Skeletal muscle cell (primary cell): Measurements from ENCODE around the gene ARHGAP32.
"Not testable (repeated sequence)": the region's sequence is repeated elsewhere in the genome, so short reads cannot be mapped to it uniquely, and the experiment has no call there.

Experiments used
- DNase-seq: peaks from one replicate; pipeline ENCODE4 v3.0.0-alpha.2; 2010; ENCODE audit warnings: low read depth
- H3K4me3 ChIP-seq: 2 replicates; pipeline ENCODE4 v1.5.1; 2011; ENCODE audit warnings: low read depth, mild to moderate bottlenecking, control low read depth, low read length, moderate library complexity

ARHGAP32 gene

DNA sequence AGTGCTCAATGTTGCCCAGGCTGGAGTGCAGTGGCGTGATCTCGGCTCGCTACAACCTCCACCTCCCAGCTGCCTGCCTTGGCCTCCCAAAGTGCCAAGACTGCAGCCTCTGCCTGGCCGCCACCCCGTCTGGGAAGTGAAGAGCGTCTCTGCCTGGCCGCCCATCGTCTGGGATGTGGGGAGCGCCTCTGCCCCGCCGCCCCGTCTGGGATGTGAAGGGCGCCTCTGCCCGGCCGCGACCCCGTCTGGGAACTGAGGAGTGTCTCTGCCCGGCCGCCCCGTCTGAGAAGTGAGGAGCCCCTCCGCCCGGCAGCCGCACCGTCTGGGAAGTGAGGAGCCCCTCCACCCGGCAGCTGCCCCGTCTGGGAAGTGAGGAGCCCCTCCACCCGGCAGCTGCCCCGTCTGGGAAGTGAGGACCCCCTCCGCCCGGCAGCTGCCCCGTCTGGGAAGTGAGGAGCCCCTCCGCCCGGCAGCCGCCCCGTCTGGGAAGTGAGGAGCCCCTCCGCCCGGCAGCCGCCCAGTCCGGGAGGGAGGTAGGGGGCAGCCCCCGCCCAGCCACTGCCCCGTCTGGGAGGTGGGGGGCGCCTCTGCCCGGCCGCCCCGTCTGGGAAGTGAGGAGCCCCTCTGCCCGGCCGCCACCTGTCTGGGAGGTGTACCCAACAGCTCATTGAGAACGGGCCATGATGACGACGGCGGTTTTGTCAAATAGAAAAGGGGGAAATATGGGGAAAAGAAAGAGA lies 63.1 kb downstream of the ARHGAP32 start:
- H3K4me3 ChIP-seq, DNase-seq: not testable (repeated sequence)

DNA sequence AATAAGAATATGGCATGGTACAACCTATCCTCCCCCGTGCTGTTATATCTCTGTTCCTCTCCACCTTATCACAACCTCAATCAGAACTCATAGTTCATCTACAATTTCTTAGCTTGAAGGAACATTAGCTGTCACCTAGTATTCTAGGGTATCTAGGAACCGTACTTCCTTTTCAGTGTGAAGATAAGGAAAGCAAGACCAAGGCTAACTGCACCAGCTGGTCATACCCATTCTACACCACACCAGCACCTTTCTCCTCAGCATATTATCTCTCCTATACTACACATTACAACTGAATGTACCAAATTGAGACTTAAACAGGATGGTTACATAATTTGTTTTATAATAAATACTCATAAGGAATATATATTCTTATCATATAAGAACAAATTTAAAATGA lies 73.1 kb downstream of the ARHGAP32 start:
- no peak for DNase-seq

DNA sequence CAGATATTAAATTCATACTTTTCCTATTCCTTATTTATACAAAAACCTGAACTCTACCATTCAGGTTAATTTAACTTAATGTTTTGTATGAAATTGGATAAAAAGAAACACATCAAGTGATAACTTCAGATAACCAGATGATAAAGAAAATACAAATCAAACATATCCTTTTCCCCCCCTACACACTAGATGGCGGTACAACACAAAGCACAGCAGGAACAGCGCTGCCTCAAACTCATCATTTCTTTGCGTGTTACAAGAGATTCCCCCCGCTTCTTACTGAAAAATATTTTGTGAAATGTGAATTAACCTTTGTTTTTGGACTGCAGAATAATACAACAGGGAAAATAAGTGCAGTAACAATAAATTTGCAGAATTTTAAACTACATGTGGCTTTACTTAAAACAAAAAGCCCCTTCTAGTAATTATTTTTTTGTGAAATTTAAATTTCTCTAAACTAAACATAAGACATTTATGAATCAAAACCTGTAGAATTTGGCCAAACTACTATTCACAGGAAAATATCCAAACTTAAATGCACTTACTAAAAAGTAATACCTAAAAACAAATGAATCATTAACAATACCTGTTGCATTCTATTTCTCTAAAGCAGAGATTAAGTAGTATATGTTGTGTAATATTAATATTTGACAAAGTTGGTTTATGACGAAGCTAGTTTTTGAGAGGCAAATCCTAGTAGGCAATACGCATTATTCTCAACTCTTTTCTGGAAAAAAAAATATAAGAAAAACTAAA lies 74.4 kb downstream of the ARHGAP32 start:
- peak; percentile 38 for DNase-seq
- H3K4me3 ChIP-seq = no peak overlapping the region

More for the DNA sequence above, 73.1 kb downstream of the ARHGAP32 start:
- no peak overlapping the region for H3K4me3 ChIP-seq

DNA sequence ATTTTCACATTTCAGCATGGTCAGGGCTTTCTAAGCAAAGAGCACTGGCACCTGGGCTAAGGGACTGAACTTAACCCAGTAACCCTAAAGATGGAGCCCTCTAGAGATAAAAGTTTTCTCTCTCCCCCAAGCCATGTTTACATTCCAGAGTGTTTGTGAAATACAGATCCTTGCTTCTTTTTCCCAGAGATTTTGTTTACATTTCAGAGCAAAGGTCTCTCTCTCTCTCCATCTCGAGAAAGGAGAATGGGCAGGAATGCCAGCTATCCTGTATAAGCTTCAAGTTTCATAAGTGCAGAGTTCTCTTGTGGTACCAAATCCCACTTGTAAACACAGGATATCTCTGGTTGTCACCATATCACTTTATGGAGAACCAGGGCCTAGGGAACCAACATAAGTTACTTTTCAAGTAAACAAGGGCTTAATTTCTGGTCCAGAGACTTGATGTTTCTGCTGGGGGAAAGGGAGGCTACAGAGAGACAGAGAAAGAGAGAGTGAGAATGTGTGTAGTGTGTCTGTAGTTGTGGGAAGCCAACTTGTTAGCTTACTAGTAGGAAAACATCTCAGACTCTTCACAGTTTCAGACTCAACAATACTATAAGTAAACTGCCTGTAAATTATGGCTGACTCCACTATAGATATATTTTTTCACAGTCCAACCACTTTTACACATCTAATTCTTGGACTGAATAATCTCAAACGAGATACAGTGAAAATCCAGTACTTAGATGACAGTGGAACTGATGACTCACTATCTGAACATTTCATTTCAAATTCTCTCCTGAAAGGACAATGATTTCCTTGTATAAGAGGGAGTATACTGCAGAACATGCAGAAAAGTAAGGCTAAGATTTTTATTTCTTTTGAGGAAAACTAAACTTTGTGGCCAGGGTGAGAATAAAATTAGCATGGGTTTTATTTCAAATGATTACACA lies 76.2 kb downstream of the ARHGAP32 start:
- H3K4me3 ChIP-seq = no peak overlapping the region
- DNase-seq = peak; percentile 15

DNA sequence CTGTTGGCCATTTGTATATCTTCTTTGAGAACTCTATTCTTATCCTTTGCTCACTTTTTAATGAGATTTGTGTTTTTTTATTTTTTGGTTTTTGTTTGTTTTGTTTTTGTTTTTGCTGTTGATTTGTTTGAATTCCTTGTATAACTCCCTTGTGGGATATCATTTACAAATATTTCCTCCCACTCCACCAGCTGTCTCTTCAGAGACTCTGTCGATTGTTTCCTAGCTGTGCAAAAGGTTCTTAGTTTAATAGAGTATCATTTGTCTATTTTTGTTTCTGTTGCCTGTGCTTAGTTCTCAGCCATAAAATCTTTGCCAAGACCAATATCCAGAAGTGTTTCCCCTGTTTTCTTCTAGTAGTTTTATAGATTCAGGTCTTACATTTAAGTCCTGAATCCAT lies 82.4 kb downstream of the ARHGAP32 start:
- no peak for DNase-seq
- no peak overlapping the region for H3K4me3 ChIP-seq

DNA sequence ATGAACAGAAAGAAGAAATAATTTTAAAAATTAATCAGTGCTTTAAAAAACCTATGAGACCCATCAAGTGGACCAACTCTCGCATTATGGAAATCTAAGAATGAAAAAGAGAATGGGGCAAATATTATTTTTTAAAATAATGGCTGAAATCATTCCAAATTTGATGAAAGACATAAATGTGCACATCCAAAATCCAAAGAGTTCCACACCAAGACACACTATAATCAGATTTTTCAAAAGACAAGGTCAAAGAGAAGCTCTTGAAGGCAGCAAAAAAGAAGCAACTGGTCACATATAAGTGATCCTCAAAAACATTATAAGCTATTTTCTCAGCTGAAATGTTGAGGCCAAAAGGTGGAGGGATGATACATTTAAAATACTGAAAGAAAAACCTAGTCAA lies 85.3 kb downstream of the ARHGAP32 start:
- H3K4me3 ChIP-seq = no peak overlapping the region
- DNase-seq = no peak

DNA sequence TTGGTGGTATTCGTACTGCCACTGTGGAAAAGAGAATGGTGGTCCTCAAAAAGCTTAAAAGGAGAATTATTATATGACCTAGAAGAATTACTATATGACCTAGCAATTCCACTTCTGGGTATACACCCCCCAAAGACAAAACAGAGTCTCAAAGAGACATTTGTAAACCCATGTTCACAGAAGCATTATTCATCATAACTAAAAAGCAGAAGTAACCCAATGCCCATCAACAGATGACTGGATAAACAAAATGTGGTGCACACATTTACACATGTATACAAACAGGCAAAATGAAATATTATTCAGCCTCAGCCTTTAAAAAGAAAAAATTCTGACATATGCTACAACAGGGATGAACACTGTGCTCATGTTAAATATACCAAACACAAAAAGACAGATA lies 89.4 kb downstream of the ARHGAP32 start:
- no peak for DNase-seq
- H3K4me3 ChIP-seq = no peak overlapping the region

DNA sequence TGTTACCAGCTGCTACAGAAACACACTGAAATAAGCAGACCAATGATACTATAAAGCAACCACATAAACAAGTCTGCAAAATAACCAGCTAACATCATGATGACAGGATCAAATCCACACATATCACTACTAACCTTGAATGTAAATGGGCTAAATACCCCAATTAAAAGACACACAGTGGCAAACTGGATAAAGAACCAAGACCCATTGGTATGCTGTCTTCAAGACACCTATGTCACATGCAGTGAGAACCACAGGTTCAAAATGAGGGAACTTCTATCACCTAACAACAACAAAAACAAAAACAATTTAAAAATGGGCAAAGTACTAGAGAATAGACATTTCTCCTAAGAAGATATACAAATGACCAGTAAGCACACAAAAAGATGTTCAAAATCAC lies 89.9 kb downstream of the ARHGAP32 start:
- H3K4me3 ChIP-seq = no peak overlapping the region
- no peak for DNase-seq

DNA sequence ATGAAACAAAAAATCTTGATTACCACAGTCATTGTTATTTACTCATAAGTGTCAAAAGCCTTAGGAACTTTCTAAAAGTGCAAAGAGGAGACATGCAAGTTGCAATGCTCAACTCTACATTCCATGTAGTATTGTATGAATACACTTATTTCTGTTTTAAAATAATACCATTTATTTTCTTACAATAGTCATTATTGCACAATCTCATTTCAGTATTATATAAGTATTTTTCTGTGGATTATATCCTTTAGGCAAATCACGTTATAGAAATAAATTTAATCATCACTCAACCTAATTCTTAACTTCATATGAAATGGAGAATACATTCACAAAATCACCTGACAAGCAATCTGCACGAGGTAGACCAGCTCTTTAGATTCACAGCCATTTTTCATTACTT lies 98.8 kb downstream of the ARHGAP32 start:
- H3K4me3 ChIP-seq = no peak overlapping the region
- no peak for DNase-seq

DNA sequence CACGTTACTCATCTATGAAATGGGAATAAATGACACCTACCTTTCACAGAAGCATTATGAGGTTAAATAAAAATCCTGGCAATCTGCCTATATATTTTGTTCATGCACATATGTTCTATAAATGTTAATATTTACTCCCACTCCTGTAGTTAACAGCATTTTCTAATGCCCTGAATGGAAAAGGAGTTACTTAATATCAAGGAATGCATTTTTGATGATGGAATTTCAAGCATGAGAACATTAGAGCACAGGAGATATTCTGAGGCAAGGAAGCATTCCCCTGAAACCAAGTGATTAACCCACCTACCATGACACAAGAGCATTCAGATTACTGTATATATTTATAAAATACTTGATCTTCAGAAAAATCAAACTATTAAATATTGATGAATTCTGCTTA lies 102.1 kb downstream of the ARHGAP32 start:
- H3K4me3 ChIP-seq = no peak overlapping the region
- peak; percentile 0 for DNase-seq

DNA sequence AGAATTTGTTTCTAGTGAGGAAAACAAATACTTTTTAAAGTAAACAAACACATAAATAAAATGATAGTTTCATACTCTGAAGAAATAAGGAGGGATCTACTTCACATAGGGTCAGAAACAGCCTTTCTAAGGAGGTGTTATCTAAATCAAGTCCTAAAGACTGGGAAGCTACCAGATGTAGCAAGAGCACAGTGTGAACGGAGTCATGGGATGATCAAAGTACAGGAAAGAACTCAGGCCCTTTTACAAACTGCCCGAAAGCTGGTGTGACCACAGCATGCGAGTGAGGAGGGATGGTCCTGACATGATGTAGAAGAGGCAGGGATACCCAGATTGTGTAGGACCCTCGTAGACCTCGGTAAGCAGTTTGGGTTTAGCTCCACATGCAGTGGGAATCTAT lies 102.8 kb downstream of the ARHGAP32 start:
- no peak overlapping the region for H3K4me3 ChIP-seq
- DNase-seq = no peak

DNA sequence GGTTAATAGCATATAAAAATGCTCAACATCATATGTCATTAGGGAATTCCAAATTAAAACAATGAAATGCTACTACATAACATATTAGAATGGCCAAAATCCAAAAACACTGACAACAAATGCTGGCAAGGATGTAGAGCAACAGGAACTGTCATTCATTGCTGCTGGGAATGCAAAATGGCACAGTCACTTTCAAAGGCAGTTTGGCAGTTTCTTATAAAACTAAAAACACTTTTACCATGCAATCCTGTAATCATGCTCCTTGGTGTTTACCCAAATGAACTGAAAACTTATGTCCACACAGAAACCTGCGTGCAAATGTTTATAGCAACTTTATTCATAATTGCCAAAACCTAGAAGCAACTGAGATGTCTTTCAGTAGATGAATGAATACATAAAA lies 105.1 kb downstream of the ARHGAP32 start:
- no peak for DNase-seq
- no peak overlapping the region for H3K4me3 ChIP-seq

DNA sequence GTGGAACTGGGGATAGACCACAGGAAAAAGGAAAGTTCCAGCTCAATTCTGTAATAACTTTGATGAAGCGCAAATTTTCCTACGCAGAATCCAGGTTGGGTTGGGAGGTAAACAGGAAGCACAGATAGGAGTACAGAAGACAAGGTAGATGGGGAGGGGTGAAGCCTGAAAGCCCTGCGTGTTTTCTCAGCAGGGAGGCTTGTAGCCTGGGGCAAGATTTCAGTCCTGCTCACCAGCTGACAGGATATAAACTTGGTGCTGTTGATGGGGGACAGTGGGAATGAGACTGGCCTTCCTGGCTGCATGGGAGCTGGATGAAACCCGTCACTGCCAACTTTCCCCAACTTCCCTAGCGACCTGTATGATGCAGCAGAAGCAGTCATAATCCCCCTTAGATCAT lies 114.9 kb downstream of the ARHGAP32 start:
- no peak overlapping the region for H3K4me3 ChIP-seq
- no peak for DNase-seq

DNA sequence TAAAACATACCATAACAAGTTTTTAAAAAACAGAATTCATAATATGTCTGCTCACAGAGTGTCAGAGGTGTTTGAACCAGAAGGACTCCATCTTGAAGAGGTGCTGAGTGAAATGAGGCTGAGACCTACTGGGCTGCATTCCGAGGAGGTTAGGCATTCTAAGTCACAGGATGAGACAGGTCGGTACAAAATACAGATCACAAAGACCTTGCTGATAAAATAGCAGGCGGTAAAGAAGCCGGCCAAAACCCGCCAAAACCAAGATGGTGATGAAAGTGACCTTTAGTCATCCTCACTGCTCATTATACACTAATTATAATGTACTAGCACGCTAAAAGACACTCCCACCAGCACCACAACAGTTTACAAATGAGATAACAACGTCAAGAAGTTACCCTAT lies 116.4 kb downstream of the ARHGAP32 start:
- H3K4me3 ChIP-seq = no peak overlapping the region
- no peak for DNase-seq

DNA sequence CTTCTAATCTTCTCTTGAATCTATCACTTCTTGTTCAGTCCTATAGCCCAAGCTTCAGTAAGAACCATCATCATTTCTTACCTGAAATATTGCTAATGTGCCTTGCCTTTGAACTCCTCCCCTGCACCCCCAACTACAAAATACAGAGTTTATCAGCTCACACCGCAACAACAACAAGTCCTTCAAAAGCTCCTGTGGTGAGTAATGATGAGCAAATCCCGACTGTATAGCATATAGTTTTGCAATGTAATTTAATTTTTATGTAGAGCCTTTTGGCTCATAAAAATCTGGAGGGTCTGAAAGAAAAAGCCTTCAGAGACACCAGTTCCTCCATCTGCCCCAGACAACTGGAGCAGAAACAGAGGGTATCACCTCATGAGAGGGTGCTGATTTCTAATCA lies 124.7 kb downstream of the ARHGAP32 start:
- DNase-seq = no peak
- H3K4me3 ChIP-seq = no peak overlapping the region

DNA sequence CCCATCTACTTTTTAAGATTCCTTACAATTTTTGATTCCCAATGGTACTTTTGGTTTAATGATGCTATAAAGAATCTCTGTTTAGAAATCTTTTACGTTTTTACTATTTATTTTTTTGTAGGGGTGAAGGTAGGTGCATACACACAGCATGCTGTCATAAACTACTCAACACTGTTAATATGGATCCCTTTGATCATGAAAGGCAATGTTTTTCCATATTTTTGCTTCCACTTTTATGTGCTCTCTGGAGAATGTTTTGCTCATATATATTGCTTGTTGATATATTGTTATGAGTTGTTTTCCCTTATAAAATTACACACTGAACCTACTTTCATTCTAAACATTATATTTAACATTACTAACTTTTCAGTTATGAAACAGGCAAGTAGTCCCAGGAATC lies 125.9 kb downstream of the ARHGAP32 start:
- DNase-seq = no peak
- H3K4me3 ChIP-seq = no peak overlapping the region

DNA sequence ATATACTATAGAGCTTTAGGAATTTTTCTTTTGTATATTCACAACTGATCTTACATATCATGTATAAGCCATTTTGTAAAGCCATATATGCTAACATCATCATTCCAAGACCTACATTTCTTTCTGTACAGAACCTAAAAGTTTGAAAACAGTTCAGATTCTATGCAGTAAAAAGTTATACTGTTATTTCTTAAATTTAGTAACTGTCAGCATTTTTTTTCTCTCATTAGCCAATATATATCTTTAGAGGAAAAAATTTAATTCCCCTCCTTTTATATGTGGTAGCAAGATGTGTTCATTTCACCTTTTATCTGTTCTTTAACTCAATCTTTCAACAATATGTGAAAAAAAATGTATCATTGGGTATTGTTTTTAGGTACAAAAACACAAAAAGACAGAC lies 129.0 kb downstream of the ARHGAP32 start:
- no peak for DNase-seq
- H3K4me3 ChIP-seq = no peak overlapping the region

DNA sequence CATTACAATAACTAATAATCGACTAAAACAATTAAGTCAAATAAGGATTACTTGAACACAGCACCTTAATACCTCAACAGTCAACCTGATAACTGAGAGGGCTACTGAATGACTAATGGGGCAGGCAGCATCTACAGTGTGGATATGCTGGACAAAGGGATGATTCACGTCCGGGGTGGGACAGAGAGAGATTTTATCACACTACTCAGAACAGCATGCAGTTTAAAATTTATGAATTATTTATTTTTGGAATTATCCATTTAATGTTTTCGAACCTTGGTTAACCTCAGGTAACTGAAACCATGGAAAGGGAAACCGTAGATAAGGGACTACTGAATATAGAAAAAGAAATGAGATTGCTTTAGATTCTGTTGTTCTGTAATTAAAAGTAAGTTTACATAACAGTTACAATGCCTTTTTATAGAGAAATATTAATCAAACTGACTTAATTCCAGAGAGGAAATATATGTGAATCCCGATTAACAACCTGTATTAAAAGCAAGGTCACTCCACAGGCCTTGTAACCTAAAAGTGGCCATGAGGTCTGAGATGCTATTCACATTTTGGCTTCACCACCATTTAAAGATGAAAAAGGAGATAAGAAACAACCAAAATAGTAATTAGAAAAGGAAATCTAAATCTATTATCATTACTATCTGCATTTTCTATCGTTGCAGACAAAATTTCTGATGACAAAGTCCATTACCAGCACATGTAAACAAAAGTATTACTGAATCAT lies 130.5 kb downstream of the ARHGAP32 start:
- H3K4me3 ChIP-seq = no peak overlapping the region
- peak; percentile 5 for DNase-seq

DNA sequence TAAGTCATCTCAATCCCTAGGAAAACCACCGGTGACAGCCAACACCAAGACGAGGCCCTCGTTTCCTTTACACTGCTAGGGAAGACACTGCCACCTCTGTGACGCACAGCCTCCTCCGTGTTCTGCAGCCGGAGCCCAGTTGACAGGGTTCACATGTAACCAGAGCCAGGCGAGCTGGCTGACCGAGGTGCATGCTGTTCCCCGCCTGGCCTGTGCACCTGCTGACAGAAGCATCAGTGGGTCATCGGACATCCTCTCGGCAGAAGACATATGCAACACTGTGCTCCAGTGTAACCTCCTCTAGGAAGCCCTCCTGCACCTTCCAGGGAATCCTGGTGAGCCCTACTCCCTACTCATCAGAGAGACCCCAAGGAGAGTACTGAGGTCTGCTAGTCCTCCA lies 135.2 kb downstream of the ARHGAP32 start:
- no peak overlapping the region for H3K4me3 ChIP-seq
- DNase-seq = no peak
